Ovary (tissue), 9 donors: ENCODE results near the gene MYO9A. TPM values are rescaled to one million over a fixed set of nuclear protein-coding genes. Genes with fewer than 3 reads are reported as not detected.

Experiments used
- DNase-seq, 5 donors: peaks; one replicate each; pipeline ENCODE4 v3.0.0-alpha.2; 2019 to 2020
- H3K27ac ChIP-seq, 2 donors: fragments of 200-600 bp; one replicate each; pipeline versions ENCODE4 v1.5.1 to v1.8.0; 2019 to 2022
- H3K27me3 ChIP-seq: fragments of 200-600 bp; one replicate; pipeline ENCODE4 v1.8.0; 2022
- H3K36me3 ChIP-seq: fragments of 200-600 bp; sonication (generic); one replicate; pipeline ENCODE4 v1.5.1; 2019
- H3K4me1 ChIP-seq: one replicate; pipeline ENCODE4 v1.8.1; 2013; ENCODE audit warnings: mild to moderate bottlenecking, moderate library complexity; ENCODE audit not compliant: insufficient read depth
- H3K4me3 ChIP-seq: fragments of 200-600 bp; sonication (generic); one replicate; pipeline ENCODE4 v1.5.1; 2017
- H3K9me3 ChIP-seq, 2 donors: fragments of 200-600 bp in 1 of 2; sonication (generic) in 1 of 2; one replicate each; pipeline versions ENCODE4 v1.5.1 to v1.8.1; 2013 to 2019; ENCODE audit warnings: mild to moderate bottlenecking in 1 of 2, moderate library complexity in 1 of 2
- CTCF ChIP-seq, 3 donors: fragments of 450-650 bp in 2 of 3; fragments of 200-600 bp in 1 of 3; IDR thresholded peaks; one replicate each; pipeline versions ENCODE4 v1.5.1 to v1.8.0; 2016 to 2022; ENCODE audit warnings: antibody characterized with exemption in 3 of 3, mild to moderate bottlenecking in 1 of 3
- EP300 ChIP-seq: sonication (generic); formaldehyde crosslinking; IDR thresholded peaks from one replicate; pipeline ENCODE4 v1.6.1; 2017; ENCODE audit warnings: antibody characterized with exemption
- POLR2A ChIP-seq: fragments of 450-650 bp; IDR thresholded peaks from one replicate; pipeline ENCODE4 v1.6.1; 2017; ENCODE audit warnings: antibody characterized with exemption, mild to moderate bottlenecking, moderate library complexity
- WGBS, 3 donors: extraction: QIAGEN DNeasy Blood & Tissue Kit in 1 of 3; methylation state at CpG; one replicate each; pipeline versions ENCODE4 v1.1.5 to v1.1.7; 2013 to 2017; 5-methylcytosine and 5-hydroxymethylcytosine counted together
- intact Hi-C, 4 donors: fragments of 100-400 bp; cut with DNase I; formaldehyde crosslinking; loops; one replicate each; pipeline versions ENCODE4 v1.11.0 to v1.15.1; 2022 to 2023
- polyA plus RNA-seq, 2 donors: library from polyadenylated mRNA; stranded (reverse); fragments of 200-250 nt in 1 of 2; fragments of 350-450 nt in 1 of 2; fragmentation: Illumina TruSeq in 1 of 2; extraction: RNeasy Lipid Tissue Mini Kit (QIAGEN cat#74804) in 1 of 2; gene quantifications; one replicate each; pipeline ENCODE4 v1.2.3, GENCODE V29; 2013 to 2014
- total RNA-seq, 7 donors: library from RNA; depleted of rRNA in 2 of 7; stranded (reverse); fragments of >200 nt in 2 of 7; fragmentation: NEBNext Ultra II Directional in 3 of 7; extraction: Animal tissue kit (Norgen Biotek cat#: 25700) in 3 of 7; gene quantifications; one replicate each; pipeline versions ENCODE4 v1.1.0 to v1.2.4, GENCODE V29; 2016 to 2023
- donor health status: DM: no; HTN: no; CAD: no; lungs with moderate emphysema.
- donor health status: DM: no; HTN: no; CAD: no.
- donor health status: Bipolar disorder and iron deficiency.
- donor health status: DM: yes; HTN: yes; CAD: no.
- donor health status: DM: no; HTN: no; CAD: no.
- donor health status: DM: yes; HTN: yes; CAD: no.

Gene MYO9A
- total and polyA plus RNA-seq, 9 donors, result 8.1 to 71.6 (median 57.2) TPM

- no peaks in the 10 kb centered on the region for H3K4me1 ChIP-seq
These were observed 317.8 kb downstream of the MYO9A start for GRCh38 chr15:71800190-71800589.

GRCh38 chr15:71798641-71799040, 319.3 kb downstream of the MYO9A start:
- Histone ChIP-seq H3K27ac (no peak overlapping the region), H3K9me3 (no peaks in the 10 kb centered on the region), H3K4me1 (no peaks in the 10 kb centered on the region), H3K4me3 (no peak overlapping the region), H3K27me3 (no peaks in the 10 kb centered on the region), H3K36me3 (no peaks in the 10 kb centered on the region)
- DNase-seq, result no peak
- WGBS, 3 donors, result 76 to 84% (median 77%) methylated on average over 6 of the region's 6 CpGs
- intact Hi-C loops, result no loop called here
- TF ChIP-seq POLR2A (no peak), CTCF (IDR thresholded peaks at IDR 0.05) (no peak), EP300 (no peak)

More at GRCh38 chr15:71800190-71800589, 317.8 kb downstream of the MYO9A start:
- Histone ChIP-seq H3K27ac (no peak overlapping the region), H3K27me3 (no peaks in the 10 kb centered on the region), H3K4me3 (no peak overlapping the region), H3K36me3 (no peaks in the 10 kb centered on the region), H3K9me3 (no peaks in the 10 kb centered on the region)
- TF ChIP-seq EP300, result no peak
- no peak for TF ChIP-seq CTCF (IDR thresholded peaks at IDR 0.05)
- no peak for TF ChIP-seq POLR2A
- DNase-seq, result no peak
- WGBS, 3 donors, result 83 to 91% (median 88%) methylated on average over 3 of the region's 3 CpGs
- intact Hi-C loops, result loop anchor here in 2 of 4 donors (2.0 to 10.0 kb wide), 2 partner anchors 61 to 335 kb away; no protein-coding TSS in a partner anchor

GRCh38 chr15:71792521-71792920, 325.4 kb downstream of the MYO9A start:
- no peak for TF ChIP-seq CTCF (IDR thresholded peaks at IDR 0.05)
- no peak for TF ChIP-seq EP300
- H3K9me3 ChIP-seq, result no peaks in the 10 kb centered on the region
- no peaks in the 10 kb centered on the region for H3K27me3 ChIP-seq
- H3K27ac ChIP-seq, result no peak overlapping the region
- H3K4me3 ChIP-seq, result no peak overlapping the region
- WGBS, 3 donors, result 37 to 51% (median 39%) methylated on average over 2 of the region's 2 CpGs
- H3K36me3 ChIP-seq, result no peaks in the 10 kb centered on the region
- intact Hi-C loops, result no loop called here
- no peaks in the 10 kb centered on the region for H3K4me1 ChIP-seq
- no peak for DNase-seq

GRCh38 chr15:71791975-71792374, 326.0 kb downstream of the MYO9A start:
- Histone ChIP-seq H3K4me1 (no peaks in the 10 kb centered on the region), H3K4me3 (no peak overlapping the region), H3K36me3 (no peaks in the 10 kb centered on the region), H3K27me3 (no peaks in the 10 kb centered on the region), H3K27ac (no peak overlapping the region), H3K9me3 (no peaks in the 10 kb centered on the region)
- no peak for DNase-seq
- intact Hi-C loops, result no loop called here
- WGBS, 3 donors, result 91 to 93% (median 93%) methylated on average over 7 of the region's 7 CpGs
- no peak for TF ChIP-seq CTCF (IDR thresholded peaks at IDR 0.05)
- TF ChIP-seq POLR2A, result no peak
- TF ChIP-seq EP300, result no peak
